ENCODE data around the gene MPZL1. TPM values are rescaled to one million over a fixed set of nuclear protein-coding genes. Genes with fewer than 3 reads are reported as not detected.

Gene MPZL1
- total and polyA plus RNA-seq, 2 of the 13 experiments (the other 11 are each of a cell fraction or from before 2014, with no cell fraction given) = 38.0 to 68.7 TPM

- no peak overlapping the region for H3K4me2 ChIP-seq (ENCODE audit: low read depth, low read length)
- no peaks in the 10 kb centered on the region for H3K36me3 ChIP-seq (replicated peaks in 1 of 2; ENCODE audit: control insufficient read depth in 1 of 2, insufficient read depth in 2 of 2, low read length in 2 of 2)
- no peaks in the 10 kb centered on the region for H3K9me3 ChIP-seq (ENCODE audit: low read length)
- BruUV-seq (replicated peaks) = no TSS peak
- no peak for FAIRE-seq
- POLR2A ChIA-PET = no interaction called here
- no peaks in the 10 kb centered on the region for H3K79me2 ChIP-seq (ENCODE audit: insufficient read depth, low read length)
- intact Hi-C loops (cut with micrococcal nuclease; ENCODE audit: unreplicated experiment) (no loop called here), in situ Hi-C loops (cut with HindIII; ENCODE audit: extremely low pct_ligation_motif_present, low pct_unique_long_range_greater_than_20kb) (no loop called here)
- H2AFZ ChIP-seq (ENCODE audit: low read length) = no peak overlapping the region
- H3K4me3 ChIP-seq (replicated peaks in 1 of 3; ENCODE audit: insufficient read depth in 1 of 3, low read depth in 2 of 3, low read length in 3 of 3) = no peak overlapping the region
- no peak overlapping the region for H3K9ac ChIP-seq (ENCODE audit: insufficient read depth, low read depth, low read length)
- no peak overlapping the region for H3K27ac ChIP-seq (ENCODE audit: extremely low read length, insufficient read depth, low read length)
- ATAC-seq = peak; percentile 23
- CTCF ChIA-PET (ENCODE audit: low intra/inter-chr PET ratio, low total read pairs) = no interaction called here
- peaks cover 5 to 22% of the 10 kb centered on the region in 2 experiments; a peak in 3 of 5 replicates for H3K27me3 ChIP-seq (ENCODE audit: control insufficient read depth in 1 of 2, insufficient read depth in 2 of 2, low read length in 2 of 2)
- TF ChIP-seq NFRKB (IDR thresholded peaks at IDR 0.05) = no peak
- TF ChIP-seq IKZF4 (CRISPR knock-in tag; IDR thresholded peaks at IDR 0.05; ENCODE audit: borderline replicate concordance, low read depth, not compliant biosample characterization) = no peak
- TF ChIP-seq HNRNPUL1 (IDR thresholded peaks at IDR 0.05; ENCODE audit: low read depth, low read length) = no peak
- no peak for TF ChIP-seq ZNF816 (CRISPR knock-in tag; IDR thresholded peaks at IDR 0.05; ENCODE audit: borderline replicate concordance)
- no peak for TF ChIP-seq BRCA1 (CRISPR knock-in tag; IDR thresholded peaks at IDR 0.05)
- no peak for TF ChIP-seq DZIP1 (CRISPR knock-in tag; IDR thresholded peaks at IDR 0.05)
- TF ChIP-seq ZNF30 (CRISPR knock-in tag; IDR thresholded peaks at IDR 0.05) = no peak
- TF ChIP-seq ATF5 (CRISPR knock-in tag; IDR thresholded peaks at IDR 0.05; ENCODE audit: low read depth) = no peak
- TF ChIP-seq SATB2 (CRISPR knock-in tag; IDR thresholded peaks at IDR 0.05) = no peak
- TF ChIP-seq MAFF (IDR thresholded peaks at IDR 0.05; ENCODE audit: low read depth, low read length) = no peak
- no peak for TF ChIP-seq GATAD2A (CRISPR knock-in tag; IDR thresholded peaks at IDR 0.05)
- no peak for TF ChIP-seq EP300 (IDR thresholded peaks at IDR 0.05; ENCODE audit: low read depth in 2 of 2, low read length in 2 of 2)
- TF ChIP-seq EP300 (CRISPR knock-in tag; IDR thresholded peaks at IDR 0.05; ENCODE audit: borderline replicate concordance) = no peak
- H4K20me1 ChIP-seq (ENCODE audit: insufficient read depth, low read length) = no peaks in the 10 kb centered on the region
- peaks cover 8% of the 10 kb centered on the region; the same call in 1 of the 2 replicates for H3K4me1 ChIP-seq (ENCODE audit: insufficient read depth, low read length)
- no peak for DNase-seq (ENCODE audit: low spot score)
- WGBS (ENCODE audit: low lambda C conversion rate) = 53% methylated on average over 4 of the region's 4 CpGs
These were observed 23.5 kb upstream of the MPZL1 start for GRCh38 chr1:167698313-167698712.
